Left lung (tissue), 10 donors: ENCODE measurements around the gene IFNA21. TPM values are rescaled to one million over a fixed set of nuclear protein-coding genes. Genes with fewer than 3 reads are reported as not detected.
A peak's percentile ranks its signal among the peaks of the same experiment; 100 is the strongest.

ENCODE experiments used
- ATAC-seq: fragments of 200-7000 bp; cut with Tn5 transposase; one replicate; pipeline ENCODE4 v1.9.1; 2020; ENCODE audit warnings: moderate library complexity
- DNase-seq, 4 donors: peaks; one replicate each; pipeline ENCODE4 v3.0.0-alpha.2; 2013 to 2020
- H3K27ac ChIP-seq, 2 donors: fragments of 200-600 bp; sonication (generic) in 1 of 2; one replicate each; pipeline versions ENCODE4 v1.5.0 to v1.8.0; 2020 to 2021
- H3K27me3 ChIP-seq, 2 donors: fragments of 200-600 bp; sonication (generic) in 1 of 2; one replicate each; pipeline versions ENCODE4 v1.5.0 to v1.8.0; 2020 to 2021
- H3K36me3 ChIP-seq, 2 donors: fragments of 200-600 bp; sonication (generic) in 1 of 2; one replicate each; pipeline versions ENCODE4 v1.5.0 to v1.8.0; 2020 to 2021
- H3K4me1 ChIP-seq, 2 donors: fragments of 200-600 bp; one replicate each; pipeline ENCODE4 v1.8.0; 2021
- H3K4me3 ChIP-seq, 2 donors: fragments of 200-600 bp; sonication (generic) in 1 of 2; one replicate each; pipeline versions ENCODE4 v1.5.0 to v1.8.0; 2020 to 2021; ENCODE audit warnings: mild to moderate bottlenecking in 1 of 2
- H3K9me3 ChIP-seq, 2 donors: fragments of 200-600 bp; sonication (generic) in 1 of 2; one replicate each; pipeline versions ENCODE4 v1.5.0 to v1.8.0; 2020 to 2021
- CTCF ChIP-seq, 2 donors: fragments of 200-600 bp; sonication (generic) in 1 of 2; IDR thresholded peaks; one replicate each; pipeline versions ENCODE4 v1.5.0 to v1.8.0; 2021; ENCODE audit warnings: antibody characterized with exemption in 2 of 2
- intact Hi-C, 2 donors: fragments of 100-400 bp; cut with DNase I; formaldehyde crosslinking; loops; one replicate each; pipeline versions ENCODE4 v1.11.2 to v1.14.2; 2022
- polyA plus RNA-seq, 6 donors: library from polyadenylated mRNA; unstranded; fragments of 120-200 nt; gene quantifications; one replicate each; pipeline ENCODE4 v1.2.1, GENCODE V29; 2013; ENCODE audit not compliant: insufficient read length in 6 of 6
- total RNA-seq, 2 donors: library from RNA; stranded (reverse); fragmentation: NEBNext Ultra II Directional; extraction: Animal tissue kit (Norgen Biotek cat#: 25700); gene quantifications; one replicate each; pipeline ENCODE4 v1.2.1, GENCODE V29; 2021
- donor health status: DM: no; HTN: yes; CAD: no.
- donor health status: DM: no; HTN: no; CAD: no.

Gene IFNA21
- total and polyA plus RNA-seq, 8 donors = not detected

DNA sequence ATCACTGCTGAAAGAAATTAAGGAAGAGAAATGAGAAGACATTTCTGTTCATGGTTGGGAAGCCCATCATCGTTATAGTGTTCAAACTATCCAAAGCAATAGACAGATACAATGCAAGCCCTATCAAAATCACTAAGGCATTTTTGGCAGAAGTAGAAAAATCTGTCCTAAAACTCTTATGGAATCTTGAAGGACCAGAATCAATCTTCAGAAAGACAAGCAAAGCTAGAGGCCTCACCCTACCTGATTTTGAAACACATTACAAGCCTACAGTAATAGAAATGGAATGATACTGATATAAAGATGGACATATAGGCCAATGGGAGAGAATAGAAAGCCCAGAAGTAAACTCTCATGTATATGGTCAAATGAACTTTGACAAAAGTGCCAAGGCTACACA lies 4.9 kb upstream of the IFNA21 start:
- TF ChIP-seq CTCF (IDR thresholded peaks at IDR 0.05) = no peak
- Histone ChIP-seq H3K36me3 (no peaks in the 10 kb centered on the region), H3K27me3 (no peaks in the 10 kb centered on the region), H3K9me3 (no peaks in the 10 kb centered on the region), H3K4me1 (no peaks in the 10 kb centered on the region), H3K4me3 (no peak overlapping the region), H3K27ac (no peak overlapping the region)
- DNase-seq = no peak
- intact Hi-C loops = no loop called here
- ATAC-seq = no peak

- TF ChIP-seq CTCF (IDR thresholded peaks at IDR 0.05) = no peak
- Histone ChIP-seq H3K9me3 (no peaks in the 10 kb centered on the region), H3K4me3 (no peak overlapping the region), H3K36me3 (no peaks in the 10 kb centered on the region), H3K4me1 (no peaks in the 10 kb centered on the region), H3K27me3 (no peaks in the 10 kb centered on the region), H3K27ac (no peak overlapping the region)
- intact Hi-C loops = no loop called here
- ATAC-seq (no peak), DNase-seq (no peak)
Measured at GRCh38 chr9:21165516-21165915, 944 bp downstream of the IFNA21 start.

DNA sequence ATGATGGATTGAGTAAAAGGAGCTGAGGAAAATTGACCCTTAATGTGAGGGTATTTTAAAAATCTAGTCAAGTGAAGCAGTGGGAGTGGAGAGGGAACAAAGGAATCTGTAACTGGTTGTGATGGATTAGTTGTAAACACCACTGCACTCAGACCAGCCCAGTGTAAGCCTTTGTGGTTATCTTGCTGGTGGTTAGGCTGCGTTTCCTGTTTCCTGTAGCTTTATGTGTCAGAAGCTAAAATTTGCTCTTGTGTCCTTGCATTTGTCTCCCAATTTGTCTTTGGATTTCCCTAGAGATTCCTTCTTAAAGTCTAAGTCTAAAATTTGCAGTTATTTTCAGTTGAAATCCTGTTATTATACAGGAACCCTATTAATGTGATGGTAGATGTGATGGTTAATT lies 6.3 kb downstream of the IFNA21 start:
- Histone ChIP-seq H3K36me3 (no peaks in the 10 kb centered on the region), H3K4me3 (no peak overlapping the region), H3K27ac (no peak overlapping the region), H3K9me3 (no peaks in the 10 kb centered on the region), H3K4me1 (peaks cover 0 to 6% of the 10 kb centered on the region in 2 donors), H3K27me3 (no peaks in the 10 kb centered on the region)
- intact Hi-C loops = no loop called here
- no peak for DNase-seq
- TF ChIP-seq CTCF (IDR thresholded peaks at IDR 0.05) = no peak
- ATAC-seq = no peak

DNA sequence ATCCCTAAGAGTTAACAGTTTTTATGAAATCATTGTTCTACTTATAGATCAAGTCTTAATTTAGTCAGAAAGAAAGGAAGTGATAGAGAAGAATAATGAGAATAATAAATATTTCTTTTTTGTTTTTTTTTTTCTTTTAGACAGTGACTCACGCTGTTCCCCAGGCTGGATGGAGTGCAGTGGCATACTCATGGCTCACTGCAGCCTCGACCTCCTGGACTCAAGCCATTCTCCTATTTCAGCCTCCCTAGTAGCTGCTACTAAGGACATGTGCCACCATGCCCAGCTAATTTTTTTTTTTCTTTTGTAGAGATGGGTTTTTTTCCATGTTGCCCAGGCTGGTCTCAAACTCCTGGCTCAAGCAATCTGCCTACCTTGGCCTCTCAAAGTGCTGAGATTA lies 11.0 kb downstream of the IFNA21 start:
- intact Hi-C loops = no loop called here
- Histone ChIP-seq H3K36me3 (no peaks in the 10 kb centered on the region), H3K9me3 (no peaks in the 10 kb centered on the region), H3K27me3 (no peaks in the 10 kb centered on the region), H3K27ac (no peak overlapping the region), H3K4me1 (peaks cover 0 to 21% of the 10 kb centered on the region in 2 donors), H3K4me3 (no peak overlapping the region)
- ATAC-seq (no peak), DNase-seq (no peak)
- no peak for TF ChIP-seq CTCF (IDR thresholded peaks at IDR 0.05)

GRCh38 chr9:21154018-21154608 lies 12.3 kb downstream of the IFNA21 start:
- no peak overlapping the region for H3K4me3 ChIP-seq
- peaks cover 0 to 14% of the 10 kb centered on the region in 2 donors for H3K4me1 ChIP-seq
- DNase-seq (peak in 1 of 4 donors; percentile 5), ATAC-seq (peak; percentile 53)
- no peak for TF ChIP-seq CTCF (IDR thresholded peaks at IDR 0.05)
- H3K27ac ChIP-seq = no peak overlapping the region
- H3K36me3 ChIP-seq = no peaks in the 10 kb centered on the region
- intact Hi-C loops = no loop called here
- H3K9me3 ChIP-seq = no peaks in the 10 kb centered on the region
- H3K27me3 ChIP-seq = no peaks in the 10 kb centered on the region
